HepG2 (cell line): ENCODE measurements around the gene ZNF578. TPM values are rescaled to one million over a fixed set of nuclear protein-coding genes. Genes with fewer than 3 reads are reported as not detected.

ENCODE experiments used
- ATAC-seq: fragments of 200-7000 bp; cut with Tn5 transposase; 3 replicates; pipeline ENCODE4 v1.9.1; 2020; ENCODE audit warnings: mild to moderate bottlenecking, moderate library complexity
- BruUV-seq: library from RNA; stranded (reverse); fragments of 400-500 nt; replicated peaks from 2 replicates; lab custom pipeline; 2021; lab: Mats Ljungman, UMichigan
- CTCF ChIA-PET: fragments of 300-600 bp; formaldehyde crosslinking; extraction: SDS; loops from one replicate; lab custom pipeline; 2021; ENCODE audit warnings: low total read pairs, inconsistent platforms, low intra/inter-chr PET ratio; lab: Yijun Ruan, JAX
- POLR2A ChIA-PET: fragments of 350-600 bp; sonication (Branson Sonifier 250); formaldehyde crosslinking; loops from one replicate; lab custom pipeline; 2020; ENCODE audit warnings: antibody characterized with exemption, inconsistent platforms; lab: Yijun Ruan, JAX
- DNase-seq: peaks from one replicate; pipeline ENCODE4 v3.0.0-alpha.2; 2015; ENCODE audit warnings: low spot score
- FAIRE-seq: peaks from 3 replicates; lab custom pipeline; 2011; peaks lifted over from hg19 to GRCh38; lab: Jason Lieb, UNC
- H2AFZ ChIP-seq: one replicate; pipeline ENCODE4 v1.6.1; 2011; ENCODE audit warnings: low read length, inconsistent platforms
- H3K27ac ChIP-seq: fragments of 300-600 bp; 3 replicates; pipeline ENCODE4 v1.8.0; 2011; ENCODE audit warnings: mixed run types, mild to moderate bottlenecking, mixed read lengths, low read length, inconsistent platforms; ENCODE audit not compliant: insufficient read depth; ENCODE audit errors: extremely low read length
- H3K27me3 ChIP-seq, 2 experiments: fragments of 200-600 bp in 1 of 2; 2 replicates in 1 of 2; 3 replicates in 1 of 2; pipeline versions ENCODE4 v1.6.0 to v1.8.0; 2011; ENCODE audit warnings: low read length in 2 of 2, mild to moderate bottlenecking in 2 of 2, moderate library complexity in 2 of 2, inconsistent platforms in 1 of 2; ENCODE audit not compliant: insufficient read depth in 2 of 2, control insufficient read depth in 1 of 2
- H3K36me3 ChIP-seq, 2 experiments: fragments of 200-600 bp in 1 of 2; replicated peaks in 1 of 2; 2 replicates in 1 of 2; 3 replicates in 1 of 2; pipeline versions ENCODE4 v1.5.1 to v1.8.0; 2011; ENCODE audit warnings: low read length in 2 of 2, inconsistent platforms in 1 of 2; ENCODE audit not compliant: insufficient read depth in 2 of 2, control insufficient read depth in 1 of 2
- H3K4me1 ChIP-seq: 2 replicates; pipeline ENCODE4 v1.5.1; 2012; ENCODE audit warnings: low read length, inconsistent platforms; ENCODE audit not compliant: insufficient read depth
- H3K4me2 ChIP-seq: 2 replicates; pipeline ENCODE4 v1.6.0; 2011; ENCODE audit warnings: low read depth, low read length, inconsistent platforms
- H3K4me3 ChIP-seq, 3 experiments: fragments of 200-600 bp in 1 of 3; sonication (generic), shearing (Covaris generic) in 1 of 3; replicated peaks in 1 of 3; 2 replicates each; pipeline ENCODE4 v1.5.1; 2011 to 2016; ENCODE audit warnings: low read length in 3 of 3, inconsistent platforms in 2 of 3, low read depth in 2 of 3, mild to moderate bottlenecking in 2 of 3, control low read depth in 1 of 3, mixed read lengths in 1 of 3; ENCODE audit not compliant: insufficient read depth in 1 of 3
- H3K79me2 ChIP-seq: one replicate; pipeline ENCODE4 v1.6.1; 2011; ENCODE audit warnings: low read length, inconsistent platforms; ENCODE audit not compliant: insufficient read depth
- H3K9ac ChIP-seq: 2 replicates; pipeline ENCODE4 v1.6.0; 2011; ENCODE audit warnings: mild to moderate bottlenecking, low read depth, low read length, inconsistent platforms; ENCODE audit not compliant: insufficient read depth
- H3K9me3 ChIP-seq: 2 replicates; pipeline ENCODE4 v1.5.1; 2012; ENCODE audit warnings: mild to moderate bottlenecking, low read length
- H4K20me1 ChIP-seq: 2 replicates; pipeline ENCODE4 v1.6.0; 2011; ENCODE audit warnings: inconsistent platforms, mild to moderate bottlenecking, low read length, moderate library complexity; ENCODE audit not compliant: insufficient read depth
- AKAP8 ChIP-seq: sonication (generic); formaldehyde crosslinking; IDR thresholded peaks from 2 replicates; pipeline ENCODE4 v1.5.1; 2020; ENCODE audit warnings: mild to moderate bottlenecking, missing genetic modification reagents
- CCAR2 ChIP-seq: fragments of 200-400 bp; formaldehyde crosslinking; optimal IDR thresholded peaks from 2 replicates; pipeline ENCODE3; 2018; ENCODE audit warnings: low read depth, mild to moderate bottlenecking, low read length, moderate library complexity
- GTF2F1 ChIP-seq: fragments of 150-350 bp; IDR thresholded peaks from 2 replicates; pipeline ENCODE4 v1.6.1; 2014; ENCODE audit warnings: low read length
- HDAC1 ChIP-seq: sonication (generic); formaldehyde crosslinking; IDR thresholded peaks from 2 replicates; pipeline ENCODE4 v1.5.1; 2020; ENCODE audit warnings: mild to moderate bottlenecking, missing genetic modification reagents
- HMGA1 ChIP-seq: sonication (generic); formaldehyde crosslinking; conservative IDR thresholded peaks from 2 replicates; pipeline ENCODE4 v1.4.0; 2020; ENCODE audit warnings: missing genetic modification reagents
- IRX3 ChIP-seq: sonication (generic); formaldehyde crosslinking; IDR thresholded peaks from 2 replicates; pipeline ENCODE4 v1.8.1; 2023; ENCODE audit warnings: mild to moderate bottlenecking, low read depth, missing genetic modification reagents, borderline replicate concordance
- JDP2 ChIP-seq: sonication (generic); formaldehyde crosslinking; IDR thresholded peaks from 2 replicates; pipeline ENCODE4 v1.8.1; 2022; ENCODE audit warnings: missing genetic modification reagents, borderline replicate concordance
- JUND ChIP-seq: sonication (generic); formaldehyde crosslinking; IDR thresholded peaks from 2 replicates; pipeline ENCODE4 v1.8.0; 2022; ENCODE audit warnings: mild to moderate bottlenecking, missing genetic modification reagents
- MNT ChIP-seq: fragments of 450-650 bp; IDR thresholded peaks from 2 replicates; pipeline ENCODE4 v1.6.1; 2016
- NCOA1 ChIP-seq: sonication (generic); formaldehyde crosslinking; IDR thresholded peaks from 2 replicates; pipeline ENCODE4 v1.9.0; 2021; ENCODE audit warnings: missing genetic modification reagents
- RCOR2 ChIP-seq: IDR thresholded peaks from 2 replicates; pipeline ENCODE4 v1.6.1; 2016; ENCODE audit warnings: missing biosample characterization, missing genetic modification reagents
- RFX3 ChIP-seq: IDR thresholded peaks from 2 replicates; pipeline ENCODE4 v1.6.1; 2016; ENCODE audit warnings: missing biosample characterization, missing genetic modification reagents
- SUZ12 ChIP-seq: fragments of 150-350 bp; IDR thresholded peaks from 2 replicates; pipeline ENCODE4 v1.6.1; 2014; ENCODE audit warnings: low read depth, low read length
- ZNF335 ChIP-seq: sonication (generic); formaldehyde crosslinking; IDR thresholded peaks from 2 replicates; pipeline ENCODE4 v1.4.0; 2020; ENCODE audit warnings: missing genetic modification reagents
- ZNF850 ChIP-seq: sonication (generic); formaldehyde crosslinking; conservative IDR thresholded peaks from 2 replicates; pipeline ENCODE4 v1.9.0; 2021; ENCODE audit warnings: mild to moderate bottlenecking, missing genetic modification reagents
- WGBS: methylation state at CpG from one replicate; pipeline ENCODE4 v1.1.6; 2017; ENCODE audit warnings: low lambda C conversion rate; 5-methylcytosine and 5-hydroxymethylcytosine counted together
- in situ Hi-C: cut with HindIII; loops from 2 replicates; pipeline ENCODE4 v1.10.0; 2017; ENCODE audit warnings: low pct_unique_long_range_greater_than_20kb; ENCODE audit not compliant: extremely low pct_ligation_motif_present
- intact Hi-C: fragments of 100-400 bp; cut with micrococcal nuclease; formaldehyde crosslinking; loops from one replicate; pipeline ENCODE4 v1.10.0; 2022; ENCODE audit not compliant: unreplicated experiment
- polyA plus RNA-seq, 8 experiments: library from polyadenylated mRNA; depleted of rRNA in 3 of 8; stranded (reverse) in 7 of 8; unstranded in 1 of 8; fragments of >200 nt; fragmentation: Illumina TruSeq in 4 of 8; extraction: Trizol in 4 of 8; gene quantifications; 2 replicates each; pipeline versions ENCODE4 v1.2.1 to v1.2.3, GENCODE V29; 2011 to 2016; ENCODE audit warnings: low read depth in 4 of 8, missing spikeins in 1 of 8, mixed read lengths in 1 of 8; ENCODE audit not compliant: insufficient read depth in 1 of 8
- total RNA-seq, 5 experiments: library from RNA; depleted of rRNA; stranded (reverse); fragments of >200 nt; fragmentation: Illumina TruSeq; extraction: Trizol; gene quantifications; 2 replicates each; pipeline ENCODE4 v1.2.3, GENCODE V29; 2016; ENCODE audit warnings: low read depth in 1 of 5
- TF ChIP-seq, protein P1 (sequence below): sonication (generic); formaldehyde crosslinking; conservative IDR thresholded peaks from 2 replicates; pipeline ENCODE4 v1.8.0; 2022; ENCODE audit warnings: missing genetic modification reagents
- TF ChIP-seq, protein P2 (sequence below): sonication (generic); formaldehyde crosslinking; IDR thresholded peaks from 2 replicates; pipeline ENCODE4 v1.4.0; 2020; ENCODE audit warnings: mild to moderate bottlenecking, missing genetic modification reagents

ZNF578 gene
- total and polyA plus RNA-seq, 2 of the 13 experiments (the other 11 are each of a cell fraction or from before 2014, with no cell fraction given): not detected

- Histone ChIP-seq H3K4me2 (no peak overlapping the region), H3K27ac (no peak overlapping the region), H2AFZ (no peak overlapping the region), H4K20me1 (no peaks in the 10 kb centered on the region), H3K79me2 (no peaks in the 10 kb centered on the region), H3K27me3 (no peaks in the 10 kb centered on the region), H3K4me1 (no peaks in the 10 kb centered on the region), H3K4me3 (no peak overlapping the region), H3K9ac (no peak overlapping the region), H3K9me3 (peaks cover 8% of the 10 kb centered on the region; the same call in 1 of the 2 replicates), H3K36me3 (peaks cover 0 to 19% of the 10 kb centered on the region in 2 experiments; a peak in 3 of 5 replicates)
- in situ Hi-C loops: no loop called here
- TF ChIP-seq JUND: no peak
- TF ChIP-seq HMGA1 (CRISPR knock-in tag): no peak
- TF ChIP-seq ZNF335 (CRISPR knock-in tag): no peak
- TF ChIP-seq IRX3 (CRISPR knock-in tag): no peak
- TF ChIP-seq, protein P1, sequence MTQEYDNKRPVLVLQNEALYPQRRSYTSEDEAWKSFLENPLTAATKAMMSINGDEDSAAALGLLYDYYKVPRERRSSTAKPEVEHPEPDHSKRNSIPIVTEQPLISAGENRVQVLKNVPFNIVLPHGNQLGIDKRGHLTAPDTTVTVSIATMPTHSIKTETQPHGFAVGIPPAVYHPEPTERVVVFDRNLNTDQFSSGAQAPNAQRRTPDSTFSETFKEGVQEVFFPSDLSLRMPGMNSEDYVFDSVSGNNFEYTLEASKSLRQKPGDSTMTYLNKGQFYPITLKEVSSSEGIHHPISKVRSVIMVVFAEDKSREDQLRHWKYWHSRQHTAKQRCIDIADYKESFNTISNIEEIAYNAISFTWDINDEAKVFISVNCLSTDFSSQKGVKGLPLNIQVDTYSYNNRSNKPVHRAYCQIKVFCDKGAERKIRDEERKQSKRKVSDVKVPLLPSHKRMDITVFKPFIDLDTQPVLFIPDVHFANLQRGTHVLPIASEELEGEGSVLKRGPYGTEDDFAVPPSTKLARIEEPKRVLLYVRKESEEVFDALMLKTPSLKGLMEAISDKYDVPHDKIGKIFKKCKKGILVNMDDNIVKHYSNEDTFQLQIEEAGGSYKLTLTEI: no peak
- no peak for TF ChIP-seq RFX3 (CRISPR knock-in tag)
- no peak for TF ChIP-seq AKAP8
- TF ChIP-seq CCAR2: no peak
- TF ChIP-seq HDAC1: no peak
- TF ChIP-seq, protein P2, sequence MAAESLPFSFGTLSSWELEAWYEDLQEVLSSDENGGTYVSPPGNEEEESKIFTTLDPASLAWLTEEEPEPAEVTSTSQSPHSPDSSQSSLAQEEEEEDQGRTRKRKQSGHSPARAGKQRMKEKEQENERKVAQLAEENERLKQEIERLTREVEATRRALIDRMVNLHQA (CRISPR knock-in tag): no peak
- no peak for TF ChIP-seq NCOA1
- TF ChIP-seq ZNF850 (CRISPR knock-in tag): no peak
- no peak for TF ChIP-seq GTF2F1
- no peak for TF ChIP-seq RCOR2 (CRISPR knock-in tag)
- TF ChIP-seq JDP2: no peak
- TF ChIP-seq MNT: no peak
- TF ChIP-seq SUZ12: no peak
- FAIRE-seq: no peak
- ChIA-PET CTCF (no interaction called here), POLR2A (no interaction called here)
- BruUV-seq: no TSS peak
- WGBS: 100% methylated on average over 5 of the region's 8 CpGs
- ATAC-seq: no peak
- no peak for DNase-seq
- intact Hi-C loops: no loop called here
Measured at GRCh38 chr19:52542984-52543664, 89.8 kb downstream of the ZNF578 start.
